ENCODE results near the gene LRRC10. TPM values are rescaled to one million over a fixed set of nuclear protein-coding genes. Genes with fewer than 3 reads are reported as not detected.

Gene LRRC10
- total RNA-seq, 4 donors from 2014 or later: not detected

DNA sequence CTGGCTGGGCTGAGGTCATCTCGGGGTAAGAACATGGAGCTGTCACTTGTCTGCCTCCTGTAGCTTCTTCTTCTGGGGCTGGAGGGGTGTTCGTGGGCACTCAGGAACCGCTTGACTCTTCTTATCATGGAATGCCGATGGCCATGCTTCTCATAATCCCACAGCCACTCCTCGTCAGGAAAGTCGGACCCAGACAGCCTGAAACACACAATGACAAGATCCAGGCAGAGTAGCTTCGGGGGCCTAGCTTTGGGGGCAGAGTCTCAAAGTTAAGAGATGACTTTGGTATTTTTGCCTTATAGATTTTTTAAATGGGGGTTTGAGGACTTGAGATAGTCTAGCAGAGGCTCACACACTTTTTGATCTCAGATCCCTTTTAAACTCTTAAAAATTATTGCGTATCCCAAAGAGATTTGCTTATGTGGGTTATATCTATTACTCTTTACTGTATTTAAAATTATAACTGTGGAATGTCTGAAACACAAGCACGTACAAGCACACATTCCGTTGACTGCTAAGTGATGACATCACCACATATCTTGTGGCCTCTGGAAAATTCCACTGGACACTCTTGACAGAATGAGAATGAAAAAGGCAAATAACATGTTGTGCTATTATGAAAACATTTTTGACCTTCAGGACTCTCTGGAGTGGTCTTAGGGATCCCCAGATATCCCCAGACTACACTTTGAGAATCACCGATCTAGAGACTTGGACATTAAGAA, 45.1 kb upstream of the LRRC10 start:
- no peaks in the 10 kb centered on the region for H3K36me3 ChIP-seq
- H3K9me3 ChIP-seq: no peaks in the 10 kb centered on the region
- no peak overlapping the region for H3K27ac ChIP-seq
- TF ChIP-seq POLR2A (IDR thresholded peaks at IDR 0.05): no peak
- no peak for TF ChIP-seq POLR2AphosphoS5 (IDR thresholded peaks at IDR 0.05)
- TF ChIP-seq, protein P1, sequence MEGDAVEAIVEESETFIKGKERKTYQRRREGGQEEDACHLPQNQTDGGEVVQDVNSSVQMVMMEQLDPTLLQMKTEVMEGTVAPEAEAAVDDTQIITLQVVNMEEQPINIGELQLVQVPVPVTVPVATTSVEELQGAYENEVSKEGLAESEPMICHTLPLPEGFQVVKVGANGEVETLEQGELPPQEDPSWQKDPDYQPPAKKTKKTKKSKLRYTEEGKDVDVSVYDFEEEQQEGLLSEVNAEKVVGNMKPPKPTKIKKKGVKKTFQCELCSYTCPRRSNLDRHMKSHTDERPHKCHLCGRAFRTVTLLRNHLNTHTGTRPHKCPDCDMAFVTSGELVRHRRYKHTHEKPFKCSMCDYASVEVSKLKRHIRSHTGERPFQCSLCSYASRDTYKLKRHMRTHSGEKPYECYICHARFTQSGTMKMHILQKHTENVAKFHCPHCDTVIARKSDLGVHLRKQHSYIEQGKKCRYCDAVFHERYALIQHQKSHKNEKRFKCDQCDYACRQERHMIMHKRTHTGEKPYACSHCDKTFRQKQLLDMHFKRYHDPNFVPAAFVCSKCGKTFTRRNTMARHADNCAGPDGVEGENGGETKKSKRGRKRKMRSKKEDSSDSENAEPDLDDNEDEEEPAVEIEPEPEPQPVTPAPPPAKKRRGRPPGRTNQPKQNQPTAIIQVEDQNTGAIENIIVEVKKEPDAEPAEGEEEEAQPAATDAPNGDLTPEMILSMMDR (IDR thresholded peaks at IDR 0.05): no peak
- TF ChIP-seq EP300 (IDR thresholded peaks at IDR 0.05; ENCODE audit: low read depth): no peak
- no peaks in the 10 kb centered on the region for H3K27me3 ChIP-seq
- intact Hi-C loops (cut with DNase I; ENCODE audit: low total_unique reads): no loop called here
- 50 to 74% methylated on average over 4 to 10 of the region's 11 CpGs for WGBS, 2 donors (ENCODE audit: low coverage in 1 of 2)
- no peak overlapping the region for H3K4me3 ChIP-seq
- DNase-seq: no peak
- H3K4me1 ChIP-seq: no peaks in the 10 kb centered on the region
- in situ Hi-C loops (cut with MboI; ENCODE audit: low pct_ligation_motif_present in 1 of 4, low pct_unique_long_range_greater_than_20kb in 1 of 4, low sequenced_read_pairs in 3 of 4): no loop called here

DNA sequence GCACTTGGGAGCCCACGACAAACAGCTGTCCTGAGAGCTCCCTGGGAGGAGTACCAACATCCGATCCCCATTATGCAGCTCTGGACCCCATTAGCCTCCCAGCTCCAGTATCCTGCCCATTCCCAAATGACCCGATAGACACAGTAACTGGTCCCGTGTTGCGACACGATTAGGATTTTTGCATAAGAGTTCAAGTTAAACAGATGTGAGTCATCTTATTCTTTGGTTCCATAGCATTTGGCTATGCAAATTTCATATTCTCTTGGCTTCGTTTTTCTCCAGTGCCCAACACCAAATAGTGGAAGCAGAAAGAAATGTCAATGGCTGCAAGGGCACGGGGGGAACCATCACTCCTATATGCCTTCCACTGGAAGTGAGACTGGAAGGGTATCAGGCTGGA, 43.0 kb upstream of the LRRC10 start:
- no peaks in the 10 kb centered on the region for H3K9me3 ChIP-seq
- H3K27ac ChIP-seq: no peak overlapping the region
- H3K36me3 ChIP-seq: no peaks in the 10 kb centered on the region
- H3K27me3 ChIP-seq: no peaks in the 10 kb centered on the region
- no peak overlapping the region for H3K4me3 ChIP-seq
- TF ChIP-seq POLR2AphosphoS5 (IDR thresholded peaks at IDR 0.05) (no peak), EP300 (IDR thresholded peaks at IDR 0.05; ENCODE audit: low read depth) (no peak), POLR2A (IDR thresholded peaks at IDR 0.05) (no peak)
- TF ChIP-seq, protein P1 (IDR thresholded peaks at IDR 0.05): no peak
- no peak for DNase-seq
- intact Hi-C loops (cut with DNase I; ENCODE audit: low total_unique reads): no loop called here
- WGBS, 2 donors (ENCODE audit: low coverage in 1 of 2): 83% methylated on average over 8 of the region's 8 CpGs; no CpG with 5 or more reads in 1 of the 2 donors
- H3K4me1 ChIP-seq: no peaks in the 10 kb centered on the region
- in situ Hi-C loops (cut with MboI; ENCODE audit: low pct_ligation_motif_present in 1 of 4, low pct_unique_long_range_greater_than_20kb in 1 of 4, low sequenced_read_pairs in 3 of 4): no loop called here

DNA sequence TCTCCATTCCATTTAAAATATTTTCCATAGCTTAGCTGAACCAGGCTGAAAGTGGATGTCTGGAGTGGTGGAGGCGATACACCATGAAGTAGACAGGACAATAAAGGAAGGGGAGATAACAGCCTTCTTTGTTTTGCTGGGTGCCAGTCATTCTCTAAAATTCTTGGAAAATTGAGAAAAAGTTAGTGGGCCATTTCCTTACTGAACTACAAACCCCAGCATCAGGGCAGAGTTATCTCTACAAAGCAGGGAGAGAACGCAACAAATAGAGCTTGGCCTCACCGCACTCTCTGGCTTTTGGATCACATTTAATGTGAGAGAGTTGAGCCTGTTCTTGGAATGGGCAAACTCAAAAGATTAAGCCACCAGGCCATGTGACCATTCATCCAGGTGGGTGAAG, 41.2 kb upstream of the LRRC10 start:
- in situ Hi-C loops (cut with MboI; ENCODE audit: low pct_ligation_motif_present in 1 of 4, low pct_unique_long_range_greater_than_20kb in 1 of 4, low sequenced_read_pairs in 3 of 4): no loop called here
- intact Hi-C loops (cut with DNase I; ENCODE audit: low total_unique reads): no loop called here

DNA sequence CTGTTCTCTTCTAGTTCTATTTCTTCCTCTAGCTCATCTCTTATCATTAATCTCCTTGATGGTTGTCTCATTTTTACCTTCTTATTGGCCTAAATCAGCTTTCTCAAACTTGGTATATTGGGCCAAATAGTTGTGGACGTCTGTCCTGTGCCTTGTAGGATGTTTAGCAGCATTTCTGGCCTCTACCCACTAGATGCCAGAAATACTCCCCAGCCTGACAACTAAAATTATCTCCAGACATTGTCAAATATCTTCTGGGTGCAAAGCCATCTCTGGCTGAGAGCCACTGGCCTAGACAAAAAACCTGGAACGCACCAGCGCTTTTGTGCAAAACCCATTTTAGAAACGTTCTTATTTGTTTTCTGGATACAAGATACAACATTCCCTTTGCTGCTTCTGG, 38.8 kb upstream of the LRRC10 start:
- intact Hi-C loops (cut with DNase I; ENCODE audit: low total_unique reads): no loop called here
- DNase-seq: no peak
- in situ Hi-C loops (cut with MboI; ENCODE audit: low pct_ligation_motif_present in 1 of 4, low pct_unique_long_range_greater_than_20kb in 1 of 4, low sequenced_read_pairs in 3 of 4): no loop called here
- Histone ChIP-seq H3K36me3 (no peaks in the 10 kb centered on the region), H3K27ac (no peak overlapping the region), H3K4me1 (no peaks in the 10 kb centered on the region), H3K4me3 (no peak overlapping the region), H3K27me3 (no peaks in the 10 kb centered on the region), H3K9me3 (no peaks in the 10 kb centered on the region)
- TF ChIP-seq, protein P1 (IDR thresholded peaks at IDR 0.05): no peak
- TF ChIP-seq POLR2A (IDR thresholded peaks at IDR 0.05) (no peak), EP300 (IDR thresholded peaks at IDR 0.05; ENCODE audit: low read depth) (no peak), POLR2AphosphoS5 (IDR thresholded peaks at IDR 0.05) (no peak)
- 61 to 66% methylated on average over 4 of the region's 4 CpGs for WGBS, 2 donors (ENCODE audit: low coverage in 1 of 2)

More for the DNA sequence above, 41.2 kb upstream of the LRRC10 start:
- Histone ChIP-seq H3K4me3 (no peak overlapping the region), H3K27me3 (no peaks in the 10 kb centered on the region), H3K27ac (no peak overlapping the region), H3K9me3 (no peaks in the 10 kb centered on the region), H3K36me3 (no peaks in the 10 kb centered on the region), H3K4me1 (no peaks in the 10 kb centered on the region)
- DNase-seq: no peak
- TF ChIP-seq EP300 (IDR thresholded peaks at IDR 0.05; ENCODE audit: low read depth) (no peak), POLR2AphosphoS5 (IDR thresholded peaks at IDR 0.05) (no peak), POLR2A (IDR thresholded peaks at IDR 0.05) (no peak)
- TF ChIP-seq, protein P1 (IDR thresholded peaks at IDR 0.05): no peak
- WGBS, 2 donors (ENCODE audit: low coverage in 1 of 2): 98 to 100% methylated on average over 3 of the region's 3 CpGs
